ENCODE measurements around the gene HOXB3.

Gene HOXB3

DNA sequence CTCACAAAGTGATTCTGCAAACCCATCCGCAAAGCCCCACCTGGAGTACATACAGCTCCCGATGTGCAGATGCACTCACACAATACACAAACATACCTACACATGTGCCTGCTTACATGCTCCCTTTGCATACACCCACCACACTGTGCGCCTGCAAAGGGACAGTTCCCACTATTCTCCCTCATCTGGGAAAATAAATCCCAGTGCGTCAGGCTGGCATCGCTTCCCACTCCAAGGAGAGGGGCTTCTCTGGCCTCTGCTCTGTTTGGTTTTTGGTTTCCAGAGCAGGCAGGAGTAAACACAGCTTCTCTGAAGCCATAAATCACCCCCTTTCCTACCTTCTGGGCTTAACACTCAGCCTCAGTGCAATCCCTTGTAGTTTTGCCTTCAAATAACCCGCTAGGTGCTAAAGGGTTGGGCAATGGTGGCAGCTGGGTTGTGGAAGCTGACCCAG, 26.6 kb downstream of the HOXB3 start:
- no peak overlapping the region for H3K4me3 Mint-ChIP-seq

DNA sequence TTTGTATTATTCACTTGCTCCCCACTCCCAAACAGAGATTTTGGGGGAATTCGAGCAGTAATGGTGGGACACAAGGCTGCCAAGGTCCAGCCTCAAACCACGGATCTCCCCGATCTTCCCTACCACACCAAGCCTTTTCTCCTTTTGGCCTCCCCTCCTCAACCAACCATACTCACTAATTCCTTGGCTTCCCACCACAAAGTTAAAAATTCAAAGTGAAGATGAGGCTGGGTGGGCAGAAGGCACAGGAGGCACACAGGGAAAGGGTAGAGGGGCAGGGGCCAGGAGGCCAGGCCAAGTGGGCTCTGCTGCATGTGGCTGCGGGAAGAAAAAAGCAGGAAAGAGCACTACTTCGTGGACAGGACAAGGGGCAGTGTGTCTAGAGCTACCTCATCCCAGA, 27.1 kb downstream of the HOXB3 start:
- no peaks in the 10 kb centered on the region for H3K9me3 Mint-ChIP-seq
- intact Hi-C loops (cut with micrococcal nuclease) = no loop called here

More for the DNA sequence above, 26.6 kb downstream of the HOXB3 start:
- Mint-ChIP-seq H3K36me3 (ENCODE audit: low read depth) (no peaks in the 10 kb centered on the region), H3K27ac (no peak overlapping the region), H3K27me3 (peaks cover 46% of the 10 kb centered on the region), H3K9me3 (no peaks in the 10 kb centered on the region), H3K4me1 (ENCODE audit: low read depth) (peaks cover 8% of the 10 kb centered on the region)
- intact Hi-C loops (cut with micrococcal nuclease) = no loop called here

DNA sequence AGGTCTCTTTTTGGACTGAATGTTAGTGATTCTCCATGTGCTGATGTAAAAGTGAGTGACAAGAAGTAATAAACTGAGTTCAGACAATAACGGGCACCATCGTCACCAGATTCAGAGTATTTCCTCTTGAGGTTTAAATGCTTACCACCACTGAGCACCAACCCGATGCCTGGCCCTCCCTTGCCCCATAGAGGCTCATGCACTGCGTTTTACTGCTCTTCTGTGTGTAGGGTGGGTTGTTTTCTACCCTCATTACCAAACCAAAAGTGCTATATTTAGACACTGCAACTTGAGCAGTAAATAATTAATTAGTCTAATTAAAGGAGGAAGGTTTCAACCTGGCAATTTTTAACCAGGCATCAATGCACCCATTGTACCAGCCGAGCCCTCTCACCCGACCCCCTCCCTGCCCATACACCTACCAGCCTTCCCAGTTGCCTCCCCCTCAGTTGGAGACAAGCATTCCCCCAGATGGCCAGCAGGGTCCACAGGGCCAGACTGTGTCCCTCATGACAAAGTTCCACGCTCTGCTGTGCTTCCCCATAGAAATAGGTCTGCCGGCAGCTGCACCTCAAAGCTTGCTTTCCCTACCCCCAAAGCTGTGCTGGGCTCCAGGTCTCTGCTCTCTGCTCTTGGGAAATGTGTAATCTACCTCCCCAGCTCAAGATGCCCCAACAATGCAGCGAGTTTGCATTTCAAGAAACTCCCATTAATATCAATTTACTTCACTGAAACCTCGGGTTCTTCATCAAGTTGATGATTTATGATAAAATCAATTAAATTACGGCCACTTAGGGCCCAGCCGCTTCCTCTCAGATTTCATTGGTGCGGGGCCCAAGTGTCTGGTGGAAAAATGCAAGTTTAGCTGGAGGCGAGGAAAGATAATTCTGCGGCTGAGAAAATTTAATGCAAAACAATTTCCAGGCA, 27.9 kb downstream of the HOXB3 start:
- H3K27ac Mint-ChIP-seq = no peak overlapping the region
- no peak overlapping the region for H3K4me3 Mint-ChIP-seq
- intact Hi-C loops (cut with micrococcal nuclease) = no loop called here
- peaks cover 5% of the 10 kb centered on the region for H3K4me1 Mint-ChIP-seq (ENCODE audit: low read depth)
- H3K27me3 Mint-ChIP-seq = peaks cover 56% of the 10 kb centered on the region
- H3K36me3 Mint-ChIP-seq (ENCODE audit: low read depth) = no peaks in the 10 kb centered on the region
- H3K9me3 Mint-ChIP-seq = no peaks in the 10 kb centered on the region

More for the DNA sequence above, 27.1 kb downstream of the HOXB3 start:
- Mint-ChIP-seq H3K27ac (no peak overlapping the region), H3K27me3 (peaks cover 50% of the 10 kb centered on the region), H3K4me3 (no peak overlapping the region), H3K36me3 (ENCODE audit: low read depth) (no peaks in the 10 kb centered on the region), H3K4me1 (ENCODE audit: low read depth) (peaks cover 5% of the 10 kb centered on the region)

DNA sequence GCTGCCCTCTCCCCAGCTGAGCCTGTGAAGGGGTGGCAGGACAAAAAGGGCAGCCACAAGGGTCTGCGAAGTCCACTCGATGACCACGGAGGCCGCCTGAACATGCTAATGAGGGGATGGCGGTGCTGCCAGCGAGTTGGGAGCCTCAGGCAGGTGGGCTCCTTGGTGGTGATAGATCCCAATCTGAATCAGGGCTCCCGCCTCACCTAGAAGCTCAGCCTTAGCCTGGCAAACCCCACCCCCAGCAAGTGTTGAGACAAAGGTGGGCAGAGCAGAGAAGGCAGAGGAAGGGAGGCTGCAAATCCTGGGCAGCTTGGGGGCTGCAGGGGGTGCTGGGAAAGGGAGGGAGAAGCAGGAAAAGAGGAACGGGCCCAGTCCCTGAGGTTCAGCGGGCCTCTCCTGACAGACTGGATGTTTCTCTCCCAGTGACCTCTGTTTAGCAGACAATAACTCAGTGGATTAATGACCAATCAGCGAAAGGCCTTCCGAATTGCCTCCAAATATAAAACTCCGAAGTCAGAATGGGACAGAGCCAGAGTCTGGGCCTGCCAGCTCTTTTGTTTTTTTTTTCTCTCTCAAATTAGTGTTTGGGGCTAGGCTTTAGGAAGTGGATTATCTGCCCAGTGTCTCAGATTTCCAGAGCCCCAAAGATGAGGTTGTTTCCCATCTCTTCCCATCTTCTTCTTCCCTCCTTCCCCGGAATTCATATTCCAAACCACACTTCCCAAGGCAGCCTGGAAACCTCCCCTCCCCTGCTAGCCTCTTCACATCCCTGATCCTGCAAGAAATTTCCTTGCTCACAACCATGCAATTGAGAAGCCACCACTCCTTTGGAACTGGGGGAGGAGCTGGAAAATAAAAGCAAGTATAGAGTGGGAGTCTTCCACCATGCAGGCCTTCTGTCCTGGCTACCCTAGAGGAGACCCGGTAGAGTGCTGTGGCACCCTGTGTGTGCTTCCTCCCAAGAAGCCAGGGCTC, 29.9 kb downstream of the HOXB3 start:
- no peak overlapping the region for H3K27ac Mint-ChIP-seq
- H3K4me3 Mint-ChIP-seq = no peak overlapping the region
- no peaks in the 10 kb centered on the region for H3K9me3 Mint-ChIP-seq
- peaks cover 75% of the 10 kb centered on the region for H3K27me3 Mint-ChIP-seq
- intact Hi-C loops (cut with micrococcal nuclease) = no loop called here
- H3K36me3 Mint-ChIP-seq (ENCODE audit: low read depth) = no peaks in the 10 kb centered on the region
- H3K4me1 Mint-ChIP-seq (ENCODE audit: low read depth) = peaks cover 8% of the 10 kb centered on the region

DNA sequence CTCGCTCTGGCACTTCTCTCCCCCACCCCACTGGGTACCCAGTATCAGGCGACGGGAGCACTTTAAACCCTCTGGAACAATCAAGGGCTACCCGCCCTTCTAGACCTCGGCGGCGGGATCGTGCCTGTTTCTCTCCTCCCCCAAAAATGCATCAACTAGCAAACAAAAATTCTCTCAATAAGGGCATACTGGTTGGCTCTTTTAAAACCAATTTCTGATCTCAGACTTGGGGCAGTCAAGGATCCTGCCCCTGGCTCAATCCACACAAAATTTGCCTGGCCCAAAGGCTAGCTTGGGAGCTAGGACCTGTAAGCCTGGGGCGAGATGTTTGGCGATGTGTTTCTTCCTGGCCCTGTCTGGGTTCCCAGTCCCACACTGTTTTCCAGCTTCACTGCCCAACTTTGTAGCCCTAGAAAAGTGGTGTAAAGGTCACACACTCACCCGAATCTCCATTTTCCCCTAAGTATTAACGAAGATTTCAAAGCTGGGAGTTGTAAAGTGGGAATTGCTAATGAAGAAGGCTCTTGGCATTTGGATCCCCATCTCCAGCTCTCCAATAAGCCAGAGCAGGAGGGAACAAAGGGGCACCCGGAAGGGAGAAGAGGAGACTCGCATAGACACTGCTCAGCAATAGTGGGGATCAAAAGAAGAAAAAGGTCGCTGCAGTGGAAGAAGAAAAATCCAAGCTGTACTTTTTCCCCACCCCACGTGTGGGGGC, 30.8 kb downstream of the HOXB3 start:
- H3K4me3 Mint-ChIP-seq = no peak overlapping the region
- no peaks in the 10 kb centered on the region for H3K36me3 Mint-ChIP-seq (ENCODE audit: low read depth)
- peaks cover 83% of the 10 kb centered on the region for H3K27me3 Mint-ChIP-seq
- no peak overlapping the region for H3K27ac Mint-ChIP-seq
- H3K4me1 Mint-ChIP-seq (ENCODE audit: low read depth) = peaks cover 12% of the 10 kb centered on the region
- H3K9me3 Mint-ChIP-seq = no peaks in the 10 kb centered on the region
- intact Hi-C loops (cut with micrococcal nuclease) = no loop called here

DNA sequence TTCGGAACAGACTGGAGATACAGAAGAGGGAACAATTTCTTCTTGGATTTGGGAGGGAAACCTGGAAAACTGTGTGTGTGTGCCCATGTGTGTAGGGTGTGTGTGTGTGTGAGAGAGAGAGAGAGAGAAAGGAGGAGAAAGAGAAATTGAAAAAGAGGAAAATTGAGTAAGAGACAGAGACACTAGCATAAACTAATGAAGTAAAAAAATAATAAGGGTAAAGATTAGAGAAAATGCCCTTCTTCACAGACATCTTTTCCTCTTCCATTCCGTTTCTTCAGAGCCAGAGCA, 31.3 kb downstream of the HOXB3 start:
- intact Hi-C loops (cut with micrococcal nuclease) = no loop called here
- H3K27ac Mint-ChIP-seq = no peak overlapping the region
- H3K9me3 Mint-ChIP-seq = no peaks in the 10 kb centered on the region
- peaks cover 12% of the 10 kb centered on the region for H3K4me1 Mint-ChIP-seq (ENCODE audit: low read depth)
- H3K27me3 Mint-ChIP-seq = peaks cover 83% of the 10 kb centered on the region
- H3K4me3 Mint-ChIP-seq = no peak overlapping the region
- no peaks in the 10 kb centered on the region for H3K36me3 Mint-ChIP-seq (ENCODE audit: low read depth)

DNA sequence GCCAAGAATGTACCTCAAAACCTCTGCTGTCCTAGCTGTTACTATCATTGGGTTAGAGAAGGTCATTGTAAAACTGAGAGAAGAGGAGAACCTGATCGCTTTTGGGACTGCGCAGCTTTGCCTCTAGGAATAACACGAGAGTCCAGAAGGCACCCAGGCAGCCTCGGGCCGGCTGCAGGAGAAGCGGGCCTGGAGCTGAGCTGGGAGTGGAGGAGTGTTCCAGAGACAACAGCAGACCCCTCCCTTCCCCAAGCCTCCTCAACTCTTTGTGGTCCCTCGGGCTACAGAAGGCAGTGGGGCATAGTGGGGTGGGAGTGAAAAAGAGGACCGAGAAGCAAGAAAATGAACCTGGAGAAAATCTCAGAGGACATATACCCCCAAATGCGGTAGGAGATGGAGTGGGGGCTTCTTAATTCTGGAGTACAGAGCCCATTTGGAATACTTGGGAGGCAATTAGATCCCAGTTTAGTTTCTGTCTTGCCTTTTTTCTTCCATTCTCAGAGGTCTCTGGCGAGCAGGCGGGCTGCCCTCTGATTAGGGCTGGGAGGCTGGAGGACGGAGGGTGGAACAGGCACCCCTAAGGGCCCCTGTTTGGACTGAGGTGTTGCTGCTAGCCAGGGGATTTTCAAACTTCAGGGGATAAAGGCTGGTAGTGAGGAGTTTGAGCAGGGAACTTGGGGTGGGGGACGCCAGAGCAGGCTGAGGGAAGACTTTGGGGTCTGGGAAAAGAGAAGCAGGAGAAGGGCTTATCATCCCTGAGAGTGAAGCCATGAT, 31.8 kb downstream of the HOXB3 start:
- peaks cover 12% of the 10 kb centered on the region for H3K4me1 Mint-ChIP-seq (ENCODE audit: low read depth)
- no peaks in the 10 kb centered on the region for H3K36me3 Mint-ChIP-seq (ENCODE audit: low read depth)
- no peak overlapping the region for H3K4me3 Mint-ChIP-seq
- H3K27ac Mint-ChIP-seq = no peak overlapping the region
- intact Hi-C loops (cut with micrococcal nuclease) = no loop called here
- H3K27me3 Mint-ChIP-seq = peaks cover 83% of the 10 kb centered on the region
- no peaks in the 10 kb centered on the region for H3K9me3 Mint-ChIP-seq

- Mint-ChIP-seq H3K9me3 (no peaks in the 10 kb centered on the region), H3K27me3 (peaks cover 80% of the 10 kb centered on the region), H3K4me3 (no peak overlapping the region), H3K27ac (no peak overlapping the region), H3K4me1 (ENCODE audit: low read depth) (peaks cover 12% of the 10 kb centered on the region), H3K36me3 (ENCODE audit: low read depth) (no peaks in the 10 kb centered on the region)
- intact Hi-C loops (cut with micrococcal nuclease) = no loop called here
Measured at GRCh38 chr17:48556576-48557401, 33.3 kb downstream of the HOXB3 start.

DNA sequence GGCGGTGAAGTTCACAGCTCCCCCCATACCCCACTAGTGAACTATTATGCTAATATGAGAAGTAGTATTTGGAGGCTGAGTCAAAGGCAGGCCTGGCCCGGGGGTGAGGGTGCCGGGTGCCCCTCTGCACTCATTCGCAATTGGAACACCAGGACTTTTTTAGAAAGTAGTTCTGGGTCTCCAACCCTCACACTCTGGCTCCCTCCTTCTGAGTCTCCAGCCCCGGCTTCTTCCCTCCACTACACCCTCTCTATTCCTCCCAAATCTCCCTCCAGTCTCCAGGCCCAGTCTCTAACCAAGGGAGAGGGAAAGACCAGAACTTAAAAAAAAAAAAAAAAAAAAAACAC, 33.8 kb downstream of the HOXB3 start:
- no peak overlapping the region for H3K27ac Mint-ChIP-seq
- intact Hi-C loops (cut with micrococcal nuclease) = no loop called here
- no peaks in the 10 kb centered on the region for H3K9me3 Mint-ChIP-seq
- peaks cover 77% of the 10 kb centered on the region for H3K27me3 Mint-ChIP-seq
- no peaks in the 10 kb centered on the region for H3K36me3 Mint-ChIP-seq (ENCODE audit: low read depth)
- H3K4me3 Mint-ChIP-seq = no peak overlapping the region
- peaks cover 9% of the 10 kb centered on the region for H3K4me1 Mint-ChIP-seq (ENCODE audit: low read depth)

- H3K4me1 Mint-ChIP-seq (ENCODE audit: low read depth) = peaks cover 6% of the 10 kb centered on the region
- H3K27me3 Mint-ChIP-seq = peaks cover 74% of the 10 kb centered on the region
- no peak overlapping the region for H3K27ac Mint-ChIP-seq
- H3K9me3 Mint-ChIP-seq = no peaks in the 10 kb centered on the region
- no peak overlapping the region for H3K4me3 Mint-ChIP-seq
- intact Hi-C loops (cut with micrococcal nuclease) = no loop called here
- H3K36me3 Mint-ChIP-seq (ENCODE audit: low read depth) = no peaks in the 10 kb centered on the region
Measured at GRCh38 chr17:48555258-48556228, 34.5 kb downstream of the HOXB3 start.

DNA sequence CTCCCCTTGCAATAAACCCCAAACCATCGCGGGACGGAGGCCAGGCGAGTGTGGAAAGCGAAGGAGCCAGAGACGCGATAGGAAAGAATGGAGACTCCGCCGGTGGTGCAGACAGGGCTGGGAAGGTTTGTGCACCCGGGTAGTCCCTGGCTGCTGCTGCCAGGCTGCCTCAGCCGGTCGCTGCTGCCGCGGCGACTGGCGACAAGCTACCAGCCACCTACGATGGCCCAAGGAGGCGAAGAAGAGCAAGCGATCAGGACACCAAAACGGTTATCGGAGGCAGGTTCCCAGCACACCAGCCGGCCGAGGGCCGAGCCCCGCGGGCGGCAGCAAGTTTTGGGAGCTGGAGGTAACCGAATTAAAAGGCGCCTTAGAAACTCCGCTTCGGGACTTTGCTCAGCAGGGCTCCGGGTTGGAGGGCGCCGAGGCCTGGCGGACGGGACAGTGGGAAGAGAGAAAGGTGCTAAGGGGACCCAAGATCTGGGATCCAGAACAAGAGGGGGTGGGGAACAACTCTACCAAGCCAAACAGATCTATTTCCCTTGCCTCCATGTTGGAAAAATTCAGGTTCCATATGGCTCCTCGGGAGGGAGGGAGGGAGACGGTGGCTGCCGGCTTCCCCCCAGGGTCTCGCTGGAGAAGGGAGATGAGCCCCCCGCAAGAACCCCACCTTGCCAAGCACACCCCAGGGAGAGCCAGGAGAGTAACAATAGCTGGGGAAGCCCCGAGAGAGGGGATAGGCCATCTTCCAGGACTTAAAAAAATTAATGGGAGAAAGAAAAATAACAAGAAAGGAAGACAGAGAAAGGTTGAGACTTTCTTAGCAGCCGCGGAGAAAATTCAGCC, 35.4 kb downstream of the HOXB3 start:
- H3K27ac Mint-ChIP-seq = no peak overlapping the region
- no peaks in the 10 kb centered on the region for H3K9me3 Mint-ChIP-seq
- H3K36me3 Mint-ChIP-seq (ENCODE audit: low read depth) = no peaks in the 10 kb centered on the region
- no peak overlapping the region for H3K4me3 Mint-ChIP-seq
- peaks cover 6% of the 10 kb centered on the region for H3K4me1 Mint-ChIP-seq (ENCODE audit: low read depth)
- intact Hi-C loops (cut with micrococcal nuclease) = no loop called here
- peaks cover 74% of the 10 kb centered on the region for H3K27me3 Mint-ChIP-seq
